HEK293 (cell line): ENCODE data around the gene BACH2.

ENCODE experiments used
- FEZF1 ChIP-seq: fragments of 450-650 bp; formaldehyde crosslinking; IDR thresholded peaks from 2 replicates; pipeline ENCODE4 v1.5.1; 2016; ENCODE audit warnings: missing biosample characterization, missing genetic modification characterization
- GFI1B ChIP-seq: fragments of 450-650 bp; formaldehyde crosslinking; IDR thresholded peaks from 2 replicates; pipeline ENCODE4 v1.5.1; 2016; ENCODE audit warnings: missing biosample characterization, missing genetic modification characterization
- HIC1 ChIP-seq: fragments of 450-650 bp; formaldehyde crosslinking; IDR thresholded peaks from 2 replicates; pipeline ENCODE4 v1.5.1; 2016; ENCODE audit warnings: missing biosample characterization, missing genetic modification characterization
- HOXC10 ChIP-seq: sonication (generic); formaldehyde crosslinking; IDR thresholded peaks from 2 replicates; pipeline ENCODE4 v1.8.1; 2023; ENCODE audit warnings: mild to moderate bottlenecking, missing genetic modification reagents
- IKZF3 ChIP-seq: fragments of 450-650 bp; IDR thresholded peaks from 2 replicates; pipeline ENCODE4 v1.5.0; 2018; ENCODE audit warnings: missing biosample characterization, mild to moderate bottlenecking, missing genetic modification characterization, moderate library complexity
- KLF17 ChIP-seq: fragments of 450-650 bp; formaldehyde crosslinking; IDR thresholded peaks from 2 replicates; pipeline ENCODE4 v1.5.1; 2016; ENCODE audit warnings: missing biosample characterization, missing genetic modification characterization
- KLF7 ChIP-seq: fragments of 450-650 bp; formaldehyde crosslinking; IDR thresholded peaks from 2 replicates; pipeline ENCODE4 v1.5.1; 2016; ENCODE audit warnings: missing biosample characterization, missing genetic modification characterization, borderline replicate concordance
- KLF8 ChIP-seq: fragments of 450-650 bp; formaldehyde crosslinking; IDR thresholded peaks from 2 replicates; pipeline ENCODE4 v1.5.1; 2016; ENCODE audit warnings: missing biosample characterization, missing genetic modification characterization
- MYNN ChIP-seq: fragments of 450-650 bp; formaldehyde crosslinking; IDR thresholded peaks from 2 replicates; pipeline ENCODE4 v1.5.1; 2016; ENCODE audit warnings: missing biosample characterization, missing genetic modification characterization, borderline replicate concordance
- OVOL3 ChIP-seq: fragments of 450-650 bp; formaldehyde crosslinking; IDR thresholded peaks from 2 replicates; pipeline ENCODE4 v1.5.1; 2016; ENCODE audit warnings: missing biosample characterization, missing genetic modification characterization
- RBAK ChIP-seq: fragments of 450-650 bp; formaldehyde crosslinking; IDR thresholded peaks from 2 replicates; pipeline ENCODE4 v1.5.1; 2016; ENCODE audit warnings: missing biosample characterization, missing genetic modification characterization
- WT1 ChIP-seq: fragments of 450-650 bp; formaldehyde crosslinking; IDR thresholded peaks from 2 replicates; pipeline ENCODE4 v1.5.1; 2016; ENCODE audit warnings: missing biosample characterization, missing genetic modification characterization
- ZBTB44 ChIP-seq: fragments of 450-650 bp; IDR thresholded peaks from 2 replicates; pipeline ENCODE4 v1.5.1; 2018; ENCODE audit warnings: missing biosample characterization, mild to moderate bottlenecking, missing genetic modification characterization
- ZEB2 ChIP-seq: fragments of 450-650 bp; formaldehyde crosslinking; IDR thresholded peaks from 2 replicates; pipeline ENCODE4 v1.5.1; 2016; ENCODE audit warnings: missing biosample characterization, missing genetic modification characterization
- ZFP37 ChIP-seq: fragments of 450-650 bp; formaldehyde crosslinking; IDR thresholded peaks from 2 replicates; pipeline ENCODE4 v1.5.1; 2016; ENCODE audit warnings: missing biosample characterization, missing genetic modification characterization
- ZNF140 ChIP-seq: fragments of 450-650 bp; formaldehyde crosslinking; IDR thresholded peaks from 2 replicates; pipeline ENCODE4 v1.5.1; 2016; ENCODE audit warnings: missing biosample characterization, missing genetic modification characterization
- ZNF155 ChIP-seq: fragments of 450-650 bp; formaldehyde crosslinking; IDR thresholded peaks from 2 replicates; pipeline ENCODE4 v1.5.1; 2016; ENCODE audit warnings: missing biosample characterization, missing genetic modification characterization
- ZNF341 ChIP-seq: fragments of 450-650 bp; formaldehyde crosslinking; IDR thresholded peaks from 2 replicates; pipeline ENCODE4; 2016; ENCODE audit warnings: low read depth, missing biosample characterization, missing genetic modification characterization
- ZNF366 ChIP-seq: fragments of 450-650 bp; formaldehyde crosslinking; conservative IDR thresholded peaks from 2 replicates; pipeline ENCODE4 v1.5.1; 2016; ENCODE audit warnings: missing biosample characterization, missing genetic modification characterization
- ZNF394 ChIP-seq: fragments of 450-650 bp; formaldehyde crosslinking; IDR thresholded peaks from 2 replicates; pipeline ENCODE4 v1.5.1; 2016; ENCODE audit warnings: missing biosample characterization, missing genetic modification characterization, mild to moderate bottlenecking, moderate library complexity, borderline replicate concordance
- ZNF398 ChIP-seq: fragments of 450-650 bp; formaldehyde crosslinking; IDR thresholded peaks from 2 replicates; pipeline ENCODE4 v1.5.1; 2017; ENCODE audit warnings: missing biosample characterization, missing genetic modification characterization
- ZNF423 ChIP-seq: fragments of 450-650 bp; formaldehyde crosslinking; IDR thresholded peaks from 2 replicates; pipeline ENCODE4 v1.5.1; 2016; ENCODE audit warnings: missing biosample characterization, missing genetic modification characterization
- ZNF558 ChIP-seq: fragments of 450-650 bp; formaldehyde crosslinking; IDR thresholded peaks from 2 replicates; pipeline ENCODE4 v1.5.1; 2016; ENCODE audit warnings: missing biosample characterization, missing genetic modification characterization
- ZNF596 ChIP-seq: fragments of 450-650 bp; IDR thresholded peaks from 2 replicates; pipeline ENCODE4 v1.5.0; 2018; ENCODE audit warnings: missing biosample characterization, mild to moderate bottlenecking, missing genetic modification characterization, moderate library complexity
- ZNF658 ChIP-seq: fragments of 450-650 bp; formaldehyde crosslinking; IDR thresholded peaks from 2 replicates; pipeline ENCODE4; 2016; ENCODE audit warnings: missing biosample characterization, missing genetic modification characterization
- ZNF660 ChIP-seq: fragments of 450-650 bp; IDR thresholded peaks from 2 replicates; pipeline ENCODE4 v1.5.1; 2018; ENCODE audit warnings: missing biosample characterization, mild to moderate bottlenecking, missing genetic modification characterization
- ZNF707 ChIP-seq: fragments of 450-650 bp; formaldehyde crosslinking; IDR thresholded peaks from 2 replicates; pipeline ENCODE4 v1.5.1; 2016; ENCODE audit warnings: missing biosample characterization, missing genetic modification characterization
- ZNF76 ChIP-seq: fragments of 450-650 bp; formaldehyde crosslinking; IDR thresholded peaks from 2 replicates; pipeline ENCODE4; 2016; ENCODE audit warnings: low read depth, missing biosample characterization, missing genetic modification characterization, borderline replicate concordance
- TF ChIP-seq, protein P1 (sequence below): fragments of 450-650 bp; formaldehyde crosslinking; IDR thresholded peaks from 2 replicates; pipeline ENCODE4 v1.5.1; 2017; ENCODE audit warnings: missing biosample characterization, missing genetic modification characterization
- TF ChIP-seq, protein P2 (sequence below): fragments of 450-650 bp; formaldehyde crosslinking; IDR thresholded peaks from 2 replicates; pipeline ENCODE4 v1.5.1; 2016; ENCODE audit warnings: missing biosample characterization, missing genetic modification characterization

BACH2 gene

DNA sequence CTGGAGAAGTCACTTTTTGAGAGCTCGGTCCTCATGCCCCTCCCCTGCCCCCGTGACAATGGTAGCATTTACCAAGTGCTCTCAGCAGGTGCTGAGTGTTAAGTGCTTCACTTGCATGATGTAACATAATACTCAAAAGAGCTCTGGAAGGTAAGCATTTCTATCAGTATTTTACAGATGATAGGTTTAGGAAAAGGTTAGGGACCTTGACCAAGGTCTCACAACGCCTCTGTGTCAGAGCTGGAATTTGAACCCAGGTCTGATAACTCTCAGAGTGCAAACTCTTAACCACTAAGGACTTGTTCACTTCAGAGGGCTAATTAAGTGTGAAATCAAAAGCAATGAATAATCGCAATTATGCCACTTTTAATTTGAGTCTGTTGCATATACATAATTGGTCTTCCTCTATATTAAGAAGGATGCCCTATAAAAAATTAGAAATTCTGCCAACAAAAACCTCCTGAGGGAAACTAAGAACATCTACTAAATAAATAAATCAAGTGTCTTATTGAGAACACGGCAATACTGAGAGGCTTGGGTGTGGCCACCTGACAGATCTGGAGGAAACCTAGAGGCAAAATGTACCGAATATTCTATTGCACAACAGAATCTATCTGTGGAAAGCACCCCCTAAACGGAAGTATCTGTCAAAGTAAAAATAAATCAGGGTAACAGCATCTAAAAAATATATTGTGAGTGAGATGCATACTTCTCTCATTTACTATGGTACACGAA, 109.8 kb downstream of the BACH2 start (continued):
- peak; percentile 63 for TF ChIP-seq HIC1
- TF ChIP-seq KLF17 (tag by site-specific recombination): peak; percentile 24; the same call in 1 of the 2 replicates
- peak; percentile 58; the same call in 1 of the 2 replicates for TF ChIP-seq WT1
- peak; percentile 16; the same call in 1 of the 2 replicates for TF ChIP-seq ZNF76 (tag by site-specific recombination)
- no peak for TF ChIP-seq ZNF707 (tag by site-specific recombination)
- no peak for TF ChIP-seq ZNF155 (tag by site-specific recombination)
- peak; percentile 56; the same call in 1 of the 2 replicates for TF ChIP-seq KLF7
- TF ChIP-seq ZNF398 (tag by site-specific recombination): peak; percentile 8; the same call in 1 of the 2 replicates
- peak; percentile 81 for TF ChIP-seq ZNF660
- peak; percentile 49 for TF ChIP-seq ZNF558
- TF ChIP-seq RBAK (tag by site-specific recombination): no peak
- peak; percentile 86 for TF ChIP-seq IKZF3 (tag by site-specific recombination)
- TF ChIP-seq FEZF1 (tag by site-specific recombination): peak; percentile 89
- no peak for TF ChIP-seq ZNF658 (tag by site-specific recombination)
- 0 out of 2 replicates have a peak, but pooled peaks have one; percentile 42 for TF ChIP-seq OVOL3 (tag by site-specific recombination)
- TF ChIP-seq ZNF140 (tag by site-specific recombination): no peak
- TF ChIP-seq GFI1B (tag by site-specific recombination): 0 out of 2 replicates have a peak, but pooled peaks have one; percentile 60
- no peak for TF ChIP-seq ZNF423
- 0 out of 2 replicates have a peak, but pooled peaks have one; percentile 35 for TF ChIP-seq ZNF394 (tag by site-specific recombination)
- TF ChIP-seq ZNF366 (tag by site-specific recombination): peak; percentile 98
- TF ChIP-seq ZNF596 (tag by site-specific recombination): 0 out of 2 replicates have a peak, but pooled peaks have one; percentile 61
- TF ChIP-seq HOXC10 (CRISPR knock-in tag): no peak
- peak; percentile 60; the same call in 1 of the 2 replicates for TF ChIP-seq ZEB2 (tag by site-specific recombination)
- peak; percentile 68; the same call in 1 of the 2 replicates for TF ChIP-seq KLF8 (tag by site-specific recombination)
- TF ChIP-seq, protein P1, sequence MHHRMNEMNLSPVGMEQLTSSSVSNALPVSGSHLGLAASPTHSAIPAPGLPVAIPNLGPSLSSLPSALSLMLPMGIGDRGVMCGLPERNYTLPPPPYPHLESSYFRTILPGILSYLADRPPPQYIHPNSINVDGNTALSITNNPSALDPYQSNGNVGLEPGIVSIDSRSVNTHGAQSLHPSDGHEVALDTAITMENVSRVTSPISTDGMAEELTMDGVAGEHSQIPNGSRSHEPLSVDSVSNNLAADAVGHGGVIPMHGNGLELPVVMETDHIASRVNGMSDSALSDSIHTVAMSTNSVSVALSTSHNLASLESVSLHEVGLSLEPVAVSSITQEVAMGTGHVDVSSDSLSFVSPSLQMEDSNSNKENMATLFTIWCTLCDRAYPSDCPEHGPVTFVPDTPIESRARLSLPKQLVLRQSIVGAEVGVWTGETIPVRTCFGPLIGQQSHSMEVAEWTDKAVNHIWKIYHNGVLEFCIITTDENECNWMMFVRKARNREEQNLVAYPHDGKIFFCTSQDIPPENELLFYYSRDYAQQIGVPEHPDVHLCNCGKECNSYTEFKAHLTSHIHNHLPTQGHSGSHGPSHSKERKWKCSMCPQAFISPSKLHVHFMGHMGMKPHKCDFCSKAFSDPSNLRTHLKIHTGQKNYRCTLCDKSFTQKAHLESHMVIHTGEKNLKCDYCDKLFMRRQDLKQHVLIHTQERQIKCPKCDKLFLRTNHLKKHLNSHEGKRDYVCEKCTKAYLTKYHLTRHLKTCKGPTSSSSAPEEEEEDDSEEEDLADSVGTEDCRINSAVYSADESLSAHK (tag by site-specific recombination): peak; percentile 54; the same call in 1 of the 2 replicates
- TF ChIP-seq ZNF341: no peak
- TF ChIP-seq ZFP37 (tag by site-specific recombination): peak; percentile 92
- peak; percentile 39; the same call in 1 of the 2 replicates for TF ChIP-seq MYNN (tag by site-specific recombination)
- TF ChIP-seq ZBTB44: peak; percentile 46; the same call in 1 of the 2 replicates
- TF ChIP-seq, protein P2, sequence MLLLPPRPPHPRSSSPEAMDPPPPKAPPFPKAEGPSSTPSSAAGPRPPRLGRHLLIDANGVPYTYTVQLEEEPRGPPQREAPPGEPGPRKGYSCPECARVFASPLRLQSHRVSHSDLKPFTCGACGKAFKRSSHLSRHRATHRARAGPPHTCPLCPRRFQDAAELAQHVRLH (tag by site-specific recombination): peak; percentile 62; the same call in 1 of the 2 replicates
